HG02588 (cell line): ENCODE measurements around the gene LEKR1.
A peak's percentile ranks its signal among the peaks of the same experiment; 100 is the strongest.
"Not testable (repeated sequence)": the region's sequence is repeated elsewhere in the genome, so short reads cannot be mapped to it uniquely, and the experiment has no call there.

ENCODE experiments used
- ATAC-seq: cut with Tn5 transposase; IDR thresholded peaks from one replicate; pipeline ENCODE4 v1.9.1; 2021; ENCODE audit warnings: mild to moderate bottlenecking, moderate library complexity; ENCODE audit not compliant: unreplicated experiment

The LEKR1 gene

DNA sequence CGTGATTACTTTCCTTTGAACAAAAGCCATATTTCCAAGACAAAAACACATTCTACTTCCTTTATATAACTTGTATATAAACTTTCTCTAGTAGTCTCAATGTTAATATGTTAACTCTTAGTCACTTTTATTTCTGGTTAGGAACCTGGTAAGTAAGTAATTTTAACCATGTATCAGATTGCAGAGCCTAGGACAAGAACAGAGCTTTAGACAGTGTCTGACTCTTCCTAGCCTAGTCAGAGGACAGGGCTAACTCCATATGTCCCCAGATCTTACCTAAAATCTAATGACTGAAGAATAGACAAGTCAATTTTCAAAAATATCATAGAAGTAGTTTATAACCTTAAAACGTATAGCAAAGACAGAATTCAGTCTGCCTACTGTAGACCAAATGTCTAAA lies 8.3 kb downstream of the LEKR1 start:
- ATAC-seq = no peak

DNA sequence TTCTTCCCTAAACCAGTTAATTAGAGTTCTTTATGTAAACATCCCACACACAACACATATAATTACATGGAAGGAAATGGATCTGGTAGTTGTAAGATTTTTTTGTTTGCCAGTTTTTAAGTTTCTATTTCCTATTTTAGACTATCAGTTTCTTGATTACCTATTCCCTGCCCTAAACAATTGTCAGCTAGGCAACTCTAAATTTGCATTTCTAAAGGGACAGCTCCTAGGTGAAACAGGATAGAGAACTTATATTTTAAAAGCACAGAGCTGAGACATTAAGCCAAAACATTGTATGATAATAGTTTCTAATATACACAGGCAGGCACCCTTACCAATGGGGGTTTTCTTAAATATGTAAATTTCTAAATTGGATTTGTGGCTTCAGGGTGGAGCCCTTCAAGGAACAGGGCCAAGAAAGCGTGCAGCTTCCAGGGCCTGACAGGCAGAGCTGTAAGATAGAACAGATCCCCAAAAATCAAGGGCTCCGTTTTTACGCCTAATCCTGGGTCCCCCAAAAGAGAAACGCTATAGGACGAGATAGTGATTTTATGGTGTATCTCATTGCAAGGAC lies 8.9 kb downstream of the LEKR1 start:
- no peak for ATAC-seq

DNA sequence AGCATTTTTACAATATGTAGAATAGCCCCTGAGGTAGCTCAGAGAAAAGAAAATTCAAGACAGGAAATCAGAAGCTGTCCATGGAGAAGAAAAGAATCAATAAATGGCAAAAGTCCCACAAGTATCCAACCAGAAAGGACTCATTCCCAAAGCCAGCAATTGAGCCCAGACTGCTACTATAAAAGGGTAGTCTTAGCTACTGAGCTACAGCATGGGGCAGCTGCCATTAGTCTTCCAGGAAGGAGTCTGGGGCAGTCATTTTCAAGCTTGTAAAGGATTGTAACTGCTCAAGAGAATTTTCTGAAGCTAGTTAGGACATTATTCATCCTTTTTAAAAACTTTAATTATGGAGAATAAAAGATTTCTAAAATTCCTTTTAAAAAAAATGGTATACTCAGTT lies 10.5 kb downstream of the LEKR1 start:
- no peak for ATAC-seq

DNA sequence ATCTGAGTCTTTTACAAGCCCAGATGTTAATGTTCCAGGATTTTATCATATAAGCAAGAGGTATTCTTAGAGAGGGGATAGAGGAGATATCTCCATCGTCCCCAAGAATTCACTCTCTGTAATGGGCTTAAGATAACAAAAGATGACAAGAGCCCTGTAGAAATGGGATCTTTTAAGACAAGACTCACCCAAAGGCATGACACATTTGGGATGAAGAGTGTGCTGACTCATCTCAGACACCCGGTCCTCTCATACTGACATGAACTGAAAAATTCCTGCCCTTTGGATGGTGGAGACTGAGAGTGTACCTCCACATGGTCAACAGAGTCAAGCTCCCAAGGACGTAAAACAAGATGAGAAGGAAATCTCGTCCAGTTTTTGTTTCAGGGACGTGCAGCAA lies 11.0 kb downstream of the LEKR1 start:
- ATAC-seq = no peak

DNA sequence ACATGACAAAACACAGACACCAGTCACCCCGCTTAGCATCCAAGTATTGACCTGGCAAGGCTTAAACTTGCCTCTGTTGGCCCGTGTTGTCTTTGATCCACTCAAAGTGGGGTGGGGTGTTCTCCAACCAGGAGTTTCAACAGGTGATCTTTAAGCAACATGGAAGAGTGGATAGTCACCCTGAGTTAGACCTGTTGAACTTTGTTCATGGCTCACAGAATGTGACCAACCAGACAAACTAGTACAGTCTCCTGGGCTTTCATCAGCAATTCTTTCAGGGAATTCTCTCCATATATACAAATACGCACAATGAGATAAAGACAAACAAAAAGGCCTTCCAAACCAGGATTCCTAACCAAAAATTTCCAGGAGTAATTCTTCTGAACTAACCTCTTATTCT lies 11.9 kb downstream of the LEKR1 start:
- ATAC-seq = no peak

DNA sequence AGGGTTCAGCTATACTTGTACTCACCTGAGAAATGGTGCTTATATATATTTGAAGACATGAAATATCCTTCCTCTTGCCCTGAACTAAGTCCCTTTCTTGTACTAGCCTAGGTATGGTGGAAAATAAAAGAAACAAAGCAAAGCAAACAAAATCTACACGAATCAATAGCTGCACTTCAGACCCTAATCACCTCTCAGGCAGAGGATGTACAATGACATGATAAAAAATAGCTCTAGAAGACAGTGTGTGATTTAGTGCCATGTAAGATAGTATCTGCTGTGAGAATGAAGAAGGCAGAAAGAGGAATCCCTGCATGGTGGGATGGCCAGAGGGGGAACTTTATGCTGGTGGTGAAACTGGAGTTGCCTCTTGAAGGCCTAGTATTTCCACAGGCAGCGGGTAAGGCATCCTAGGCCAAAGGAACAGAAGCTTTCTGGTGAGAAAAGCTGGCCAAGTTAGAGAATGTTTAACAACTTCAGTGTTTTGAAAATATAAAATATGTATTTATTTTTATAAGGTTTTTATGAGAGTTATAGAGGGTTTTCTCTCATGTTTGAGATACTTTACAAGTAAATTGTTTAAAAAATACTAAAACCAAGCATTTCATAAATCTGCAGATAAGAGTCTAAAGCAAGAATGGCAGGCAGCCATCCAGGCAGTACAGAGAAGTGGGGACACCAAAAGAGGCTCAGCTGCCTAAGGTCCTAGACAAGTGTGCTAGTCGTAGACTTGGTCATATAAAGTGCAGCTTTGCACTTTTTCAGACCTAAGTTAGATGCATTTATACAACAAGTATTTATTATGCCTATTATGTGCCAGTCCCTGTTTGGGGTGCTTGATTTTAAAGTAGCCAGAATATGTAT lies 14.9 kb downstream of the LEKR1 start:
- ATAC-seq = no peak

DNA sequence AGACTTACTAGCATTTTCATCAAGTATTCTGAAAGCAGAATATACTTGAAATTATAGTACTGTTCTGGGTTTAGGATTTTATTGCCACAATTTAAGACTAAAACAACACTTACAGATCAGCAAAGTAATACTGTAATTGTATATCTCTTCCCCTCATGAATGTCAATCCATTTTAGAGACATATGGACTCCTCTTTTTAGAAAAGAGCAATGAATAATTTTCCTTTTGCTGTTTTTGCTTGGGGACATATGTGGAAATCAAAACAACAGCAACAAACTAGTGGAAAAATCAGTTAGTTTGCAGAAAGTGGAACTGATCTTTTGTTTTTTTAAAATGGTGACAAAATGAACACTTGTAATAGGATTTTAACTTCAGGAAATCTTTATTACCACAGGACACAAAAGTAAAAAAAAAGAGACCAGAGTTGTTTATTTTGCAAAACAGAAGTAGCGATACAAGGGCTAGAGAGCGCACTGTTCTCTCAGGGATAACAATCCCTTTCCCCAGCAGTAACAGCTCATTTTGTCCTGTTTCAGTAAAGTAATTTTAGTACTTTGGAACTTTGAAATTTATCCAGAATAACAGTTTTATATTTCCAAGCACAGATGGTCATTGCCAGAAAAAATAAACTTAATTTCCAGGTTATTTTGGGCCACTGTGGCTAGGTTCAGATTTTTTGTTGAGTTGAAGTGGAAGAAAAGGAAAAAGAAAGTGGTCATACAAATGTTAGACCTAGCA lies 17.1 kb downstream of the LEKR1 start:
- ATAC-seq = no peak

DNA sequence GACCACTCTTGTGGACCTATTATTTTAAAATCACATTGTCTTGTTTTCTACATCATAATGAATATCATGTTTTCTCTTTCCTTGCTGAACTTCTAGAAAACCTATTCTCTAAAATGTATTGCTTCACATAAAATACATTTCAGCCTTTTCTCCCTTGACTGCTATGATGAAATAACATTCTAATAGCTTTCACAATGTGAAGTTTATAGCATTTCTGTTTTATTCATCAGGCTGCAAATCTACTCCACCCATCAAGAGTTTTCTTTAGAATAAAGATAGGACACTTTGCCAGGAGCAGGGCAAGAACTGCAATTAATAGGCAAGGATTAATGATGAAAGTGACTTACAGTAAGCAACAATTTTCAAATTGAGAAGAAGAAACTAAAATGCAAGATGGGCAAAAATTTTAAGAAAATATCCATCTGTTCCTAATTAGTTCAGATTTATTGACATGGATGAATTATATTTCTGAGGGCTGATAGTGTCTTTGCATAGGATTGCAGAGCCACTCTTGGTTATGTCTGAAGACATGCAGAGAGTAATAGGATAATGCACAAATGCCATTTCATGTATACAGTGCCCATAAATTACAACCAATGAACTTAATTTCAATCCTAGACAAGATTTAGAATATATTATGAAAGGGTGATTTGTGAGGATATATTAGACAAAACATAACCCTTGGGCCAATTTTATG lies 21.7 kb downstream of the LEKR1 start:
- no peak for ATAC-seq

DNA sequence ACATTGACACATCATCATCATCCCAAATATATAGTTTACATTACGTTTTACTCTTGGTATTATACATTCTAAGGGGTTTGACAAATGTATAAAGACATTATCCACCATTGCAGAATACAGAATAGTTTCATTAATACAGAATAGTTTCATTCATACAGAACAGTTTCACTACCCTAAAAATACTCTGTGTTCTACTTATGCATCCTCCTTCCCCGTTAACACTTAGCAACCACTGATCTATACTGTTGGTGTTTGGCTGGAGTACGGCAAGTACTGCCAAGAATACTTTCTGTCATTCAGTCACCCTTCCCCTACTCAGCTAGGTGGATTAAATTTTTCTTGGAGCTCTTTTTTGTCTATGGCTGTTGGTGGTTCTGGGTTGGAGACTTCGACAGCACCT lies 33.4 kb downstream of the LEKR1 start:
- ATAC-seq = peak; percentile 98

DNA sequence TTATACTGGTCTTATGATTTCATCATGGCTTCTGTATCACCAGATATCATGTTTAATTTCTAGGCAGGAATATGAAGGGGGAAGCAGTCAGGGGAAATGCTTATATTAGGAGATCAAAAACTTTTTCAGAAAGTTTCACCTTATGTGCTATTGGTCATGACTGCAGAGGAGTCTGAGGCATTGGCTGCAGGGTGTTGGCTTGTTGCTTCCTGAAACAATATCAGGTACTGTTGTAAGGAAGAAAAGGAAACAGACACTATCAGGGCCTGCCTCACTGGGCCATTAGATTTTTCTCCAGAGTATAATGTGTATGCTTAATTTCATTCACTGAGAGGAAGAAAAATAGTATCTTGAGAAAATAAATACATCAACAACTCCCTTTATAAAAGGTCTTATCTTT lies 34.7 kb downstream of the LEKR1 start:
- no peak for ATAC-seq

DNA sequence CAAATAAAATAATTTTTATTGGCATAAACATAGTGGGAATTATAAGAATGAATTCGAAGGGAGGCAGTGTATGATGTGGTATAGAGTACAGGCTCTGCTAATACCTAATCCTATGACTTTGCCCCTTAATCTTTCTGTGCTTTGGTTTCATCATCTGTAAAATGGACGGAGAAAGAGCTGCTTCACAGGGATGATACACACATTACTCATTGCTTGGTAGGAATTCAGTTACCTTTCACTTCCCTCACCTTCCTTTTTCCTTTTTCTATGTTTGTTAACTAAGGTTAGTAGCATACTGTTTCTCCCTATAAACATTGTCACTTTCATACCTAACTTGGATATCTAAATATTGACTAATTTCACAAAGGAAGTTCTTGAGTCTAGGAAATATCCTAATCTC lies 36.2 kb downstream of the LEKR1 start:
- no peak for ATAC-seq

DNA sequence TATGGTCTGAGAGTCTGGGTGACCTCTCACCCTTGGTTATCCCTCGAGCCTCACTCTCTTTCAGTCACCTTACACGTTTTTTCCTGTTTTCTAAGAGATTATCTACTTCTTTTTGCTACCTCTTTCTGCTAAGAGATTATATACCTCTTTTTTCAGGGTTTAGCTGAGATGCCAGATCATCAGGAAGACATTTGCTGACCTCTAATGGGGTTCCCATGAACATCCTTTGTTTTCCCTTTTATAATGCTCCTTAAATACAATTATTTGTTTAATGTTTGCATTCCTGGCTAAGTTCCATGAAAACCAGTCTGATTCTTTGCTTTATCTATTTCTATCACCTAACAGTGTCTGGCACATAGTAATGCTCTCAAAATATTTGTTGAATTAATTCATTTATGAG lies 39.6 kb downstream of the LEKR1 start:
- no peak for ATAC-seq

DNA sequence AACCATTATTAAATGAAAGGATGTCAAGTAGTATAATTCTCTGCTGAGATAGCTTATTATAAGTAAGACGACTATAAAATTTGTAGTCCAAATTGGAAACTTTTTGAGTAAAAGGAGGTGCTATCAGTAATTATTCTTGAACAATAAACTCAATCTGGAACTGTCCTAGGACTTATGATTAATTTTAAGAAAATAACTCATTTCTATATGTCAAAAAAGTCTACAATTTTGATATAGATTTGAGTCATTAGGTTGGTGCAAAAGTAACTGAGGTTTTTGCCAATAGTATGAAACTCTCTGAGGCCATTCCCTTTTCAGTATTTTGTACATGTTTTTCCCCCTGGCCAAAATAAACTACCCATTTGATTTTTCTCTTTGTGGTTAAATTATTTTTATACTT lies 41.0 kb downstream of the LEKR1 start:
- ATAC-seq = no peak

DNA sequence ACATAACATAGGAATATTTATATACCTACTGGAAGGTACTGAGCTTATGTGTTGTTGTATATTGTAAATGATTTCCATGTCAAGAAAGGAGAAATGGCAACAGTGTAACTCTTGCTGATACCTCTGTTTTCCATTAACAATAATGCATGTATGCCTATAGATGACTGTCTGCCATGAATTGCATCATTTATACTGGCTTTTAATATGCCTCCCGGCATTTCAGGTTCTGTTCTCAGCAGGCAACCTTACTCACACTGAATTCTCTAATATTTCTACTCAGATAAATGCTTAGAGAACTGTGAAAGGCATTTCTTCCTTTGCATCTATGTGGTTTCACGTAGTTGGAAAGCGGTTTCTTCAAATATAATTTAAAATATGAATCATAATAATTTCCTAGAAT lies 41.8 kb downstream of the LEKR1 start:
- no peak for ATAC-seq

DNA sequence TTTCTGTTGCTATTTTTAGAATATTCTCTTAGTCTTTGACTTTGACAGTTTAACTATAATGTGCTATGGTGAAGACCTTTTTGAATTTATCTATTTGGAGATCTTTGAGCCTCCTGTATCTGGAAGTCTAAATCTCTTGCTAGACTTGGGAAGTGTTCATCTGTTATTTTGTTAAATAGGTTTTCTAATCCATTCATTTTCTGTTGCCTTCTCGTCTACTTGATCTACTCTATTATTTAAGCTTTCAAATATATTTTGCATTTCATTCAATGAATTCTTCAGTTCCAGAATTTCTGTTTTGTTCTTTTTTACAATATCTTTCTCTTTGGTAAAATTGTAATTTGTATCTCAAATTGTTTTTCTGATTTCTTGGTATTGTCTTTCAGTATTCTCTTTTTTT lies 47.8 kb downstream of the LEKR1 start:
- ATAC-seq = no peak

DNA sequence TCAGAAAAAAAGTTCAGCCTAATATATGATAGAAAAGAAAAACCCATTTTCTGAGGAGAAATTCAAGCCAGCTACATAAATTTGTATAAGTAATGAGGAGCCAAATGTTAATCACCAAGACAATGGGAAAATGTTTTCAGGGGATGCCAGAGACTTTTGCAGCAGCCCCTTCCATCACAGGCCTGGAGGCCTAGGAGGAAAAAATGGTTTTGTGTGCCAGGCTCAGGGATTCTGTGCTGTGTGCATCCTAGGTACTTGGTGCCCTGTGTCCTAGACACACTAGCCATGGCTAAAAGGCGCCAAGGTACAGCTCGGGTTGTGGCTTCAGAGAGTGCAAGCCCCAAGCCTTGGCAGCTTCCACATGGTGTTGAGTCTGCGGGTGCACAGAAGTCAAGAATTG lies 53.3 kb downstream of the LEKR1 start:
- ATAC-seq = not testable (repeated sequence)

DNA sequence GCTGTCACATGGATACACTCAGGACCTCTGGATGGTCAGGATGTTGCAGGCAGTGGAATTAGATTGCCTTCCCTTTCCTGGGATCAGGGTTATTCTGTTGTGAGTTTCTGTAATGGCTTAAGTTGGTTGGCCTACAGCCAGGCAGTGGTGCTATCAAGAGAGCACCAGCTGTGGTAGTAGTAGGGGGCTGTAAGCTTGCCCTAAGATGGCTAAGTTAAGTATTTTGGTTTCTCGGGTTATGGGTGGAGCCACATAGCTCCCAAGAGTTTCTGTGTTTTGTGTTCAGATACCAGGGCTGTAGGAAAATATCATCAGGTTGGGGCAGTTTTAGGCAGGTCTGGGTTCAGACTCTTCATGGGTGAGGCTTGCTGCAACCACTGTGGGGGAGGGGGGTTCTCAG lies 59.6 kb downstream of the LEKR1 start:
- no peak for ATAC-seq

DNA sequence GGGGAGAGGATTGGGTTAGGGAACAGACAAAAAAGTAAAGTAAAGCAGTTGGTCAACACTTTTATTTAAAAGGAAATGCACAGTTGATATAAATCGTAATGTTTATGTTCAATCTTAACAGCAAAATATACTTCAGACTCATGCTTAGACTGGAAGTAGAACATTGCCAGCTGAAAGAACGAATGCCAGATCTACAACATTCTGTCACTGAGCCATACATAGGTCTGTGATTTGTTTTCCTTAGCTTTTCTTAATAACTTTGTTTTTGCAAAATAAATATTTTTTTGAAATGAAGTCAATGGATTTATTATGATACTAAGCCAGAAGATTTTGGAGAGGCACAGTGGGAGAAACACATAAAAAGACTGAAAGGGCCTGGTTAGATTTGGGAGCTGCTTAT lies 62.0 kb downstream of the LEKR1 start:
- no peak for ATAC-seq

DNA sequence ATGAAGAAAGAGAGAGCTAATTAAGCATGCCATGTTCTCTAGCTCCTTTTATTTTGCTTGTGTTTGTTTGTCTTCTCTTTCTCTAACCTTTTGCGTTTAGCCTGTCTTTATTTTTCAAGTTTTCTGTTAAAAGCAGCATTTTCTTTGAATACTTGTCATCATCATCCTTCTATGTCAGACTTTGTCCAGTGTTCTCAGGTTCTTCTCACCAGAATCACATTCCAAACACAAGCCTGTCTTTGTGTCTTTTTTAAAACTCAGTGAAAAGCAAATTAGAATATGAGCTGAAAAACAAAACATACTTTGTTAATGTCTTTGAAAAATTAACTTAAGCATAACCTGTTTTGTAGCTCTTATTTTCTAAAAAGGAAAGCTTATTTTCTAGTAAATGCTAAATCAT lies 62.4 kb downstream of the LEKR1 start:
- ATAC-seq = no peak

DNA sequence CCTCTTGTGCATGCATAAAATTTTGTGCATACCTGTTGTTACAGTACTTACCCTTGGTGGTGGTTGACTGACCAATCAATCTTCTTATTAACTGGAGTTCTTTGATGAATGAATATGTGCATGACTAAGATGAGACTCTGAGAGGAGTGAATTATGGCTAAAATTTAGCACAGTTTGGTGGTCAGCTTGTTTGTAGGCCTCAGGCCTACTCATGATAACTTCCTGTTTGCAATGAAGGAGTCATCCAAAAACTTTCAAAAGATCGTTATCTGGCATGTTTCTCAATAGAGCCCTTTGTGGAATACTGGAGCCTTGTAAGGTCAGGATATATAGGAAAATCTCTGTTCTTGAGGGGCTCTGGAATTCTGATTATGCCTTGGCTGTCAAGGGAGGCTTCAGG lies 66.5 kb downstream of the LEKR1 start:
- ATAC-seq = no peak

DNA sequence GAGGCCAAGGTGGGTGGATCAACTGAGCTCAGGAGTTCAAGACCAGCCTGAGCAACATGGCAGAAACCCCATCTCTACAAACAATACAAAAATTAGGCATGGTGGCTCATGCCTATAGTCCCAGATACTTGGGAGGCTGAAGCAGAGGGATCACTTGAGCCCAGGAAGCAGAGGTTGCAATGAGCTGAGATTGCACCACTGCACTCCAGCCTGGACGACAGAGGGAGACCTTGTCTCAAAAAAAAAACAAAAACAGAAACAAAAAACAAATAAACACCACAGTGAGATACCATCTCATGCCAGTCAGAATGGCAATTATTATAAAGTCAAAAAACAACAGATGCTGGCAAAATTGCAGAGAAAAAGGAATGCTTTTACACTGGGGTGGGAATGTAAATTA lies 69.2 kb downstream of the LEKR1 start:
- not testable (repeated sequence) for ATAC-seq
